ENCODE data around the gene OR6M1.

OR6M1 gene

GRCh38 chr11:123806249-123806648 lies at the start of gene OR6M1:
OR6M1 (minus strand) TSS chr11:123806349; CDS start chr11:123806349, 0 bp downstream.
- TF ChIP-seq GATA2 (IDR thresholded peaks at IDR 0.05; ENCODE audit: low read depth, low read length) (no peak), GATA3 (IDR thresholded peaks at IDR 0.05; ENCODE audit: low read depth, low read length) (no peak)

DNA sequence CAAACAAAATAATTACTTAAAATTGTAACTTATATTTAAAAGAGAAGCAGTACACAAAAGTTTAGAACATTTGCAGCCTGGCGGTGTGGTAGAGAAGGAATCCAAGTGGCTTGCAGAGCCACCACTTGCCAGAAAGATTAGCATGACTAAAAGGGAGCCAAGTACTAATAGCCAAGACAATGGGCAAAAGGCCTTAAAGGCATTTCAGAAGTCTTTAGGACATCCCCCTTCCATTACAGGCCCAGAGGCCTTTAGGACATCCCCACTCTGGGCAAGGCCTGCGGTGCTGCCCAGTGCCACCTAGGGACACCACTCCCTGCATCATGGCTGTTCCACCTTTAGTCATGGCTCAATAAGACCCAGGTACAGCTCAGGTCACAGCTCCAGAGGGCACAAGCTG lies 46.9 kb upstream of the OR6M1 start:
- no peak for TF ChIP-seq GATA3 (IDR thresholded peaks at IDR 0.05; ENCODE audit: low read depth, low read length)

DNA sequence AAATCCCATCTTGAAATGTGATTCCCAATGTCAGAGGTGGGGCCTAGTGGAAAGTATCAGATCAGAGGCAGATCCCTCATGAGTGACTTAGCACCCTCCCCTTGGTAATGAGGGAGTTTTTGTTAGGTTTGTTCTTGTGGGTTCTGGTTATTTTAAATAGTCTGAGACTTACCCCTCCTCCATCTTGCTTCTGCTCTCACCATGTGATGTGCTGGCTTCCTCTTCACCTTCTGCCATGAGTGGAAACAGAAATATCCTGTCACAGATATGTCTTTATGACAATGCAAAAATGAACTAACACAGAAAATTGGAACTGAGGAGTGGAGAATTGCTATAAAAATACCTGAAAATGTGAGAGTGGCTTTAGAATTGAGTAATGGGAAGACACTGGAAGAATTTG lies 46.2 kb upstream of the OR6M1 start:
- TF ChIP-seq GATA3 (IDR thresholded peaks at IDR 0.05; ENCODE audit: low read depth, low read length): no peak
- TF ChIP-seq GATA2 (IDR thresholded peaks at IDR 0.05; ENCODE audit: low read depth, low read length): no peak

DNA sequence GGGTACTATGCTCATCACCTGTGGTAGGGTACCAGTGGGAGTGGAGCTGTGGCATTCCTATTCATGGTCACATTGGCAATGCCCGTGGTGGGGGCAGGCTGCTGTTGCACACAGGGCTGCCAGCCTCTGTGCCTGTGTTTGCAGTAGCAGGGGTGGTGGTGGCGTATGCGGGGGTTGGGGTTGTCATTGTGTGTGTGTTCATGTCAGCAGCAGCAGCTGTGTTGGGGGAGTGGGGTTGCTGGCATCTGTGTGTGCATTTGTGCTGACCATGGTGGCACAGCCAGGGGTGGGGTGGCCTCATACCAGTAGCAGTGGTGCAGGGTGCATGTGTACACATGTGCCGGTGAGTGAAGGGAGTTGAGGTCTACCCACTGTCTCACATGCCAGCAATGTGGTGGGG lies 45.0 kb upstream of the OR6M1 start:
- TF ChIP-seq GATA3 (IDR thresholded peaks at IDR 0.05; ENCODE audit: low read depth, low read length): no peak
- no peak for TF ChIP-seq GATA2 (IDR thresholded peaks at IDR 0.05; ENCODE audit: low read depth, low read length)

DNA sequence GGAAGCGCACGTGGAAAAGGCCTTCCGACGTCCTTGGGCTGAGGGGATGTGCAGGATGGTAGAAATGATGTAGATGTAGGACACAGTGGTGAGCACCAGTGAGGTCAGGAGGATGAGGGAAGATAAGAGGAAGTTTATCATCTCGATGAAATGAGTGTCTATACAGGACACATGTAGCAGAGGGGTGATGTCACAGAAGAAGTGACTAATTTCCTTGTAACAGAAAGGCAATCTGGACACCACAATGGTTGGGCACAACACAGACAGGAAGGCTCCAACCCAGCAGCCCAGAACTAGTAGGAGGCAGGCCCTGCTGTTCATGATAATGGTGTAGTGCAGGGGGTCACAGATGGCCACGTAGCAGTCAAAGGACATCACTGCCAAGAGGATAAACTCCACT lies 35.0 kb upstream of the OR6M1 start:
- TF ChIP-seq GATA3 (IDR thresholded peaks at IDR 0.05; ENCODE audit: low read depth, low read length): no peak
- TF ChIP-seq GATA2 (IDR thresholded peaks at IDR 0.05; ENCODE audit: low read depth, low read length): no peak

DNA sequence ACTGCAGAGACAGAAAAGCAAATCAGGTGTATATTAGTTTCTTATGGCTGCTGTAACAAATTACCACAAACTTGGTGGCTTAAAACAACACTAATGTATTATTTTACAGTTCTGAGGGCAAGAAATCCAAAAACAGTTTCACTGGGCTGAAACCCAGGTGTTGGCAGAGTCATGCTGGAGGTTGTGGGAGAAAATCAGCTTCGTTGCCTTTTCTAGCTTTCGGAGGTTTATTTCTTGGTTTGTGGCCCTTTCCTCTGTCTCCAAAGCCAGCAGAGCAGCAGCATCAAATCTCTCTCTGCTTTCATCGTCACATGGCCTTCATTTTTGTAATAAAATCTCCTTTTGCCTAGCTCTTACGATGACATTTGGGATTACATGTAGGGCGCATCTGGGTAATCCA lies 33.0 kb upstream of the OR6M1 start:
- no peak for TF ChIP-seq GATA3 (IDR thresholded peaks at IDR 0.05; ENCODE audit: low read depth, low read length)
- TF ChIP-seq GATA2 (IDR thresholded peaks at IDR 0.05; ENCODE audit: low read depth, low read length): no peak

- TF ChIP-seq GATA3 (IDR thresholded peaks at IDR 0.05; ENCODE audit: low read depth, low read length): no peak
- TF ChIP-seq GATA2 (IDR thresholded peaks at IDR 0.05; ENCODE audit: low read depth, low read length): no peak
Measured at GRCh38 chr11:123838659-123839058, 32.5 kb upstream of the OR6M1 start.

DNA sequence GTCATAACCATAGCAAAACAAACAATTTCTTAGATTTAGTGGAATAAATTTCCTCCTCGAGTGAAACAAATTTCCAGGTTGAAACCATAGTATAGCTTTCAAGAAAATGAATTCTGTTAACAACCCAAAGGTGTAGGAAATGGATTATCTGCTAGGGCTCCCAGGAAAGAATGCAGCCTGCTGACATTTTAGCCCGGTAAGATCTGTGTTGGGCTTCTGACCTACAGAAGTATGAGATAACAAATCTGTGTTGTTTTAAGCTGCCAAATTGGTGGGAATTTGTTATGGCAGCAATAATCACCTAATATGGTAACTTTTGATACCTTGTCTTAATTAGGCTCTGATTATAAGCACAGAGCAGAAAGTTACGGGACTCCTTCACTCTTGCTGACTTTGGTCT lies 32.0 kb upstream of the OR6M1 start:
- TF ChIP-seq GATA2 (IDR thresholded peaks at IDR 0.05; ENCODE audit: low read depth, low read length): no peak
- no peak for TF ChIP-seq GATA3 (IDR thresholded peaks at IDR 0.05; ENCODE audit: low read depth, low read length)

- TF ChIP-seq GATA2 (IDR thresholded peaks at IDR 0.05; ENCODE audit: low read depth, low read length): no peak
- no peak for TF ChIP-seq GATA3 (IDR thresholded peaks at IDR 0.05; ENCODE audit: low read depth, low read length)
Measured at GRCh38 chr11:123833095-123833494, 26.9 kb upstream of the OR6M1 start.

- TF ChIP-seq GATA2 (IDR thresholded peaks at IDR 0.05; ENCODE audit: low read depth, low read length): no peak
- no peak for TF ChIP-seq GATA3 (IDR thresholded peaks at IDR 0.05; ENCODE audit: low read depth, low read length)
Measured at GRCh38 chr11:123829745-123830144, 23.6 kb upstream of the OR6M1 start.

- TF ChIP-seq GATA2 (IDR thresholded peaks at IDR 0.05; ENCODE audit: low read depth, low read length): no peak
- no peak for TF ChIP-seq GATA3 (IDR thresholded peaks at IDR 0.05; ENCODE audit: low read depth, low read length)
Measured at GRCh38 chr11:123822599-123822998, 16.4 kb upstream of the OR6M1 start.

GRCh38 chr11:123822032-123822431 lies 15.9 kb upstream of the OR6M1 start:
- TF ChIP-seq GATA2 (IDR thresholded peaks at IDR 0.05; ENCODE audit: low read depth, low read length): no peak
- no peak for TF ChIP-seq GATA3 (IDR thresholded peaks at IDR 0.05; ENCODE audit: low read depth, low read length)

DNA sequence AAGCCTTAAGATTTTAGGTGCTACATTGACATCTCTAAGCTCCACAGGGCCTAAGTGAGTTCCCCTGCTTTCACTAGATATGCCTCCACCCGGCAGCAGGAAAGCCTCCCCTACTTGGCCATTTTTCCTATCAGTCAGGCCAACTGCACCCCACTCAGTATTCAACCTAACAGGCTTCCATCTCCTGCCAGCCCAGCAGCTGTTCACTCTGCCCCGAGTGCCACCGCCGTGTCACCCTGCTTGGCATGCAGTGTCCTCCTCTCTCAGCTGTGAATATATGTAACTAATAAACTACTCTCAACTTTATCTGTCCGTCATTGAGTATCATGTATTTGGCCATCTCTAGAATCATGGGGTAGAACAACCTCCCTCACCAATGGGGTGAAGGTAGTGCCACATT lies 9.0 kb upstream of the OR6M1 start:
- no peak for TF ChIP-seq GATA3 (IDR thresholded peaks at IDR 0.05; ENCODE audit: low read depth, low read length)
- no peak for TF ChIP-seq GATA2 (IDR thresholded peaks at IDR 0.05; ENCODE audit: low read depth, low read length)

DNA sequence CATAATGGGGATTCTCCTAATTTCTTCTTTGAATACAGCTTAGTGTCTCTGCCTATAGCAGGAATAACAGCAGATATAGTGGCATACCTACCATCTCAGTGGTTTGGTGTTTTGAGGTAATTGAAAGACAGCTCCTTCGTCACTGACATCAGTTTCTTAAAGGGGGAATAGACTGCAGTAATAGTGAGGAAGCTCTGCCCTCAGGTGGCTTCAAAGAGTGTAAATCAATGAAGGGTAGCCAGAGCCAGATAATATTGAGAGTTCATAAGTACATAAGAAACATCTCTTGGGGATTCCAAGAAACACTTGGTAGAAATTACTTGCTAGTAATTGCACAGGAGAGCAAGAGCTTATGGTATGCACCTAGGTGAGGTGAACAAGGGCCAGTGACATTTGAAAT lies 4.4 kb downstream of the OR6M1 start:
- TF ChIP-seq GATA3 (IDR thresholded peaks at IDR 0.05; ENCODE audit: low read depth, low read length): no peak

GRCh38 chr11:123800036-123800435 lies 6.1 kb downstream of the OR6M1 start:
- TF ChIP-seq GATA2 (IDR thresholded peaks at IDR 0.05; ENCODE audit: low read depth, low read length): no peak
- no peak for TF ChIP-seq GATA3 (IDR thresholded peaks at IDR 0.05; ENCODE audit: low read depth, low read length)

DNA sequence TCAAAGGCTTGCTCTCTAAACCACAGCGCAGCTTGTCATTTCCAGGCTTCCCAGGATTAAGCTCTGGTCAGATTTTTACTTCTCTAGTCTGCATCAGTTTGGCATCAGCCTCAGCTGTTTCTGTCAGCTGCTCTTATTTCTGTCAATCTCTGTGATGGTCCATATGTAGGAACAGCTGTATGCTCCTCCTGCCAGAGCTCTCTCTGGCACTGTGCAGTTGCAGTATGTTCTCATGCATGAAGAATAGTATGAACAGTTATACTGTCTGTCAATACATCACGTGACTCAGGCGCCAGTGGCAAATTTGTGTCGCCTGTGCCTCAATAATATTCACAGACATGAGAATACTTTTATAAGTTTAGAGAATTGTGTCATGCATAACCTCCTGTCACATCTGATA lies 6.7 kb downstream of the OR6M1 start:
- no peak for TF ChIP-seq GATA3 (IDR thresholded peaks at IDR 0.05; ENCODE audit: low read depth, low read length)
- TF ChIP-seq GATA2 (IDR thresholded peaks at IDR 0.05; ENCODE audit: low read depth, low read length): no peak

Data from SH-SY5Y (cell line).